GM18505 (cell line): Measurements from ENCODE around the gene EFCAB8.

Source experiments
- ATAC-seq: cut with Tn5 transposase; IDR thresholded peaks from one replicate; pipeline ENCODE4 v1.9.1; 2021; ENCODE audit not compliant: unreplicated experiment
- POLR2A ChIP-seq: IDR thresholded peaks from 4 replicates; pipeline ENCODE4 v1.6.1; 2011; ENCODE audit warnings: borderline replicate concordance; ENCODE audit not compliant: insufficient read depth, insufficient read length; ENCODE audit errors: extremely low read depth

Gene EFCAB8

GRCh38 chr20:32987044-32987825 is 128.5 kb downstream of the EFCAB8 start:
- no peak for TF ChIP-seq POLR2A
- no peak for ATAC-seq

GRCh38 chr20:32988008-32988407 is 129.3 kb downstream of the EFCAB8 start:
- no peak for TF ChIP-seq POLR2A
- ATAC-seq: no peak

GRCh38 chr20:32989507-32990283 is 131.0 kb downstream of the EFCAB8 start:
- no peak for ATAC-seq
- no peak for TF ChIP-seq POLR2A

- no peak for ATAC-seq
- TF ChIP-seq POLR2A: no peak
Measured at GRCh38 chr20:32990426-32990825, 131.7 kb downstream of the EFCAB8 start.

- ATAC-seq: no peak
- TF ChIP-seq POLR2A: no peak
Measured at GRCh38 chr20:32991383-32991782, 132.7 kb downstream of the EFCAB8 start.

- ATAC-seq: no peak
- no peak for TF ChIP-seq POLR2A
Measured at GRCh38 chr20:32991792-32992641, 133.3 kb downstream of the EFCAB8 start.

GRCh38 chr20:32993496-32994050 is 134.8 kb downstream of the EFCAB8 start:
- no peak for ATAC-seq
- TF ChIP-seq POLR2A: no peak

- ATAC-seq: no peak
- no peak for TF ChIP-seq POLR2A
Measured at GRCh38 chr20:32995802-32996201, 137.1 kb downstream of the EFCAB8 start.

- ATAC-seq: no peak
- no peak for TF ChIP-seq POLR2A
Measured at GRCh38 chr20:32997431-32997830, 138.7 kb downstream of the EFCAB8 start.

GRCh38 chr20:32999603-33000250 is 141.0 kb downstream of the EFCAB8 start:
- ATAC-seq: no peak
- TF ChIP-seq POLR2A: no peak

GRCh38 chr20:33000802-33001466 is 142.2 kb downstream of the EFCAB8 start:
- no peak for ATAC-seq
- no peak for TF ChIP-seq POLR2A
